ENCODE results near the gene IL11.

The IL11 gene

DNA sequence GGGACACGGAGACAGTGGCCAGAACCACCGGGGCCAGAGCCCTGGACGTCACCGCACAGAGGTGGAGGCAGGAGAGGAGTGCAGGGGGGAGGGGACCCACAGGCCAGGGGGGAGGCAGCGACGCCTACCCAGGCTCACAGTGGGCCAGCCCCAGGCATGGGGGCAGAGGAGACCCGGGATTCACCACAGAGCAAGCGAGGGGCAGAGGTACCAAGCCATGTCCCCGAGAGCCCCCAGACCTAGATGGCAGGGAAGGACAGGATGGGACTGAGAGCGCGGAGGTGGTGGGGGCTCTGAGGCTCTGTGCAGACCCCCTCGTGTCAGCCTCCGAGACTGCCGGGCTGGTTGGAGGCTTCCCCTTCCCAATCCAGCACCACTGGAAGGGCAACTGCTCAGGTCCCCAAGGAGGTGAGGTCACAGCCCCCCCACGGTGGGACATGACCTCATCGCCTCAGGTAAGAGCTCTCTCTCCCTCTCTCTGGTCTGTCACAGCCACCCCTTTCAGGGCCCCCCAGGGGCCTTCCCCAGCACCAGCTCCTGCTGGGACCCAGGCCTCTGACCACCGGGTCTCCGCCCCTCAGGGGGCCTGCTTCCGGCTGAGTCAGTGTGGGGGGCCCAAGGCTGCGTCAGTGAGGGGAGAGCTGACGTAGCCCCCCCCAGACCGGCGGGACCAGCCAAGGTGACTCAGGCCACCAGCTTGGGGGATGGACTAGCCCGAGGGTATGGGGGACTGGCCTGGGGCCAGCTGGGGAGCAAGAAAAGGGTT lies 2.2 kb upstream of the IL11 start:
- DNase-seq (ENCODE audit: low spot score), result peak; percentile 89

DNA sequence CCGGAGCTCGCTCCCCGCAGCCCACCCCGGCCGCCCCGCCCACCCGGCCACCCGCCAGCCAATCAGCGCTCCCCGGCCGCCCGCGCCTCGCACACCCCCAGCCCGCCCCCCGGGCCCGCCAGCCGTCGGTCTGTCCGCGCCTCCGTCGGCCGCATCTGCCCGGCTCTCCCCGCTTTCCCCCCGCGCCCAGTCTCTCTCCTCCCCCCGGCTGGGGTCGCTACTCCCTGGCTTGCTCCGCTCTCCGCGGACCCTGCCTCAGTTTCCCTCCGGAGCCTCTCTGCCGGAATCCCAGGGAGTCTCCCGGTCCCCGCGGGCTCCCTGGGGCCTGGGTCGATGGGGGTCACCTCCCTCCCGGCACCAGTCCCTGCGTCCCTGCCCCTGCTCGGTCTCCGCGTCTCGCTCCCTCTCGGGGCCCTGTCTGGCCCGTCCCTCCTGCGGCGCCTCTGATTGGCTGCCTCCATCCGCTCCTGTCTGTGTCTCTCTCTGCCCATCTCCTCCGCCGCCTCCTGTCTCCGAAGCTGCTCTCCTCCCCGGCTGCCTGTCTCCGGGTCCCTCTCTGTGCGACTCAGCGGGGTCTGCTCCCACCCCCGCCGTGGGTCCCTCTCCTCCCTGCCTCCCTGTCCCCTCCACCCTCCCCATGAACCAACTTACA lies 484 bp downstream of the IL11 start:
- peak; percentile 74 for DNase-seq (ENCODE audit: low spot score)

DNA sequence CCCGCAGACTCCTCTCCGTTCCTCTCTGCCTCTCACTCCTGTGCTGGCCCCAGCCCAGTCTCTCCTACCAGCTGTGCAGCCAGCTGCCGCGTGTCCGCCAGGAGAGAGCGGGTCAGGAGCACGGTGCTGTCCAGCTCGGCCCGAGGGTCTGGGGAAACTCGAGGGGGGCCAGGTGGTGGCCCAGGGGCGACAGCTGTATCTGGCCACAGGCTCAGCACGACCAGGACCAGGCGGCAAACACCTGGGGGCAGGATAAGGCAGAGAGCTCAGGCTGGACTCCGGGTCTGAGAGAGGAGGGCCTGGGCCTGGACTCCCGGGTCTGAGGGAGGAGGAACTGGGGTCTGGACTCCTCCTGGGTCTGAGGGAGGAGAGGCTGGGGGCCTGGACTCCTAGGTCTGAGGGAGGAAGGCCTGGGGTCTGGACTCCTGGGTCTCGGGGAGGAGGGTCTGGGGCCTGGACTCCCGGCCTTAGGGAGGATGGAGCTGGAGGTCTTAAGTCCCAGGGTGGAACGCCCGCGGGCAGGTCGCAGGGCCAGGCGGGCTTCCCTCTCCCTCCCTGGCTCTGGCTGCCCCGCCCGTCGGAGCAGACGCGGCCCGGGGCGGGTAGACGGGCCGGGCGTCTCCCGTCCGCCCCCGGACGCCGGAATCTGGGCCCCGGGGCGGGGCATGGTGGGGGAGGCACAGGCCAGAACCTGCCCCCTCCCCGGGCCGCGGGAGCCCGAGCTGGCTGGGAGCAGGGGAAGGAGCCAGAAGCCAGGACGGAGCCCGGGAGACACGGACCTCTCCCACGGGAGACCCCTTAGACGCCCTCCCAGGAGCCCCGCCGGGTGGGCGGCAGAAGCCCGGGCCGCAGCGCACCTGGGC lies 1.3 kb downstream of the IL11 start:
- peak; percentile 63 for DNase-seq (ENCODE audit: low spot score)

DNA sequence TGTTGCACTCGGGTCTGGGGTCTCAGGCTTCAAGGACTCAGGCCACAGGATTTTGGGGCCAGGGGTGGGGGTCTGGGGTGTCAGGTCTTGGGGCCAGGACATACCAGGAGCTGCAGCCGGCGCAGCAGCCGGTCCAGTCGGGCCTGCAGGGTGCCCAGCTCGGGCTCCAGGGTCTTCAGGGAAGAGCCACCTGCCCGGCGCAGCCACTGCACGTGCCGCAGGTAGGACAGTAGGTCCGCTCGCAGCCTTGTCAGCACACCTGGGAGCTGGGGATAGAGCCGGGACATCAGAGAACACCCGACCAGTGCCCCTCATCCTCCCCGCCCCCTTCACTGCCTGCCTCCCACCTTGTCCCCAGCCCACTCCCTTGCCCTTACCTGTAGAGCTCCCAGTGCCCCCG lies 2.2 kb downstream of the IL11 start:
- DNase-seq (ENCODE audit: low spot score), result no peak

DNA sequence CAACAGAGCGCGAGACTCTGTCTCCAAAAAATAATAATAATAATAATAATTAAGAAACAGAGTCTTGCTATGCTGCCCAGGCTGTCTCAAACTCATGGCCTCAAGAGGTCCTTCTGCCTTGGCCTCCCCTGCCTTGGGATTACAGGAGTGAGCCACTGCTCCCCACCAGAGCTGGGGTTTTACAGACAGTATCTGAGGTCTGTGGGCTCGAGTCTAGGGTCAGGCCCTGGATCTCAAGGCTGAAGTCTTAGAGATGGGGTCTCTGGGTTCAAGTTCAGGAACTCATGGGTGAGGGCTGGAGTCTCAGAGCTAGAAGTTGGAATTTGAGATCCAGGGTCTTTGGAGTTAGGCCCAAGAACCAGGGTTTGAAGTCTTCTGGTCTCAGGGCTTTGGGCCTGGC lies 3.5 kb downstream of the IL11 start:
- DNase-seq (ENCODE audit: low spot score), result no peak

DNA sequence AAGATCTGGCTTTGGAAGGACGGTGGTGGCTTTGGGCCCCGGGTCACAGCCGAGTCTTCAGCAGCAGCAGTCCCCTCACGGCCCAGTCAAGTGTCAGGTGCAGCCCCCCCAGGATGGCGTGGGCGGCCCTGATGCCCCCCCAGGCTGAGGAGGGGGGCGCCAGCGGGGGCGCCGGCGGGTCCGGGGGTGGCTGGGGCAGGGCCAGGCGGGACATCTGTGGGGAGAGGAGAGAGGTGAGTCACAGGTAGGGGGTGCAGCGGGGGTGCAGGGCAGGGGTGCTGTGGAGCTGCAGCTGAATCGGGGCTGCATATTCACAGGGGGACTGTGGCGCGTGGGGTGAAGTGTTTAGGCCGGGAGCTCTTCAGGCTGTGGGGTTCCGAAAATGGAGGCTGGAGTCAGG lies 4.3 kb downstream of the IL11 start:
- DNase-seq (ENCODE audit: low spot score), result no peak

DNA sequence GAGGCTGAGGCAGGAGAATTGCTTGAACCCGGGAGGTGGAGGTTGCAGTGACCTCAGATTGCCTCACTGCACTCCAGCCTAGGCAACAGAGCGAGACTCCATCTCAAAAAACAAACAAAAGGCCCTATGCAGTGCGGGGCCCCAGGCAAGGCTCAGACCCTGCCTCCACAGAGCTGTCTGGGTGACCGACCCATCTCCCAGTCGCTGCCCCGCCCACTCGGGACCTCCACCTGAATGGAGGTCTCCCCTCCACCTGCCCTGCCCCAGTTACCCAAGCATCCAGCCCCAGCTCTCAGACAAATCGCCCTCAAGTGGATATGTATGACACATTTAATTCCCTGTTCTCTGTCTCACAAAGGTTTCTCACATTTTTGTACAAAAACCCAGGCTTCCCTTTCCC lies 5.0 kb downstream of the IL11 start:
- DNase-seq (ENCODE audit: low spot score), result no peak

DNA sequence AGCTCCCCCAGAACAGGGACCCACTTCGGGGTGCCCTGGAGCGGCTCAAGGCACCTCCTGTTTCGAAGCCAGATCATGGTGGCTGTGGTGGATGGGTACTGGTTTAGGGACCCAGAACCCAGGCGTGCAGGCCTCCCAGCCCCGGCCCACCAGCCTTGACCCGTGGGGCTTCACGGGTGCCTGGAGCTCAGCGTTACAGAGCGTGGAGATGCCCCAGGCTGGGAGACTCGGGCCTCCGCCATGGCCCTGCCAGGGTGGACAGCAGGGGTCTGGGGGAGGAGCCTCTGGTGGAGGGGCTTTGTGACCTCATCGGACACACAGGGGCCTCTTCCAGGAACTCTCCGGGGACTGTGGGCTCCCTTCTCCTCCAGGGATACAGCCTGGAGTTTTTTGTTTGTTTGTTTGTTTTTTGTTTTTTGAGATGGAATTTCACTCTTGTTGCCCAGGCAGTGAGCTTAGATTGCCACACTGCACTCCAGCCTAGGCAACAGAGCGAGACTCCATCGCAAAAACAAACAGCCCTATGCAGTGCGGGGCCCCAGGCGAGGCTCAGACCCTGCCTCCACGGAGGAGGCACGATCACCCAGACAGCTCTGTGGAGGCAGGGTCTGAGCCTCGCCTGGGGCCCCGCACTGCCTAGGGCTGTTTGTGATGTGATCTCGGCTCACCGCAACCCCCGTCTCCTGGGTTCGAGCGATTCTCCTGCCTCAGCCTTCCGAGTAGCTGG lies 7.1 kb downstream of the IL11 start, which contains the start of gene GARIN5B:
TSS of gene GARIN5B (minus strand) at position 271 of the 727 bp plus-strand sequence. CDS start at position 77, 194 bp downstream.
- peak; percentile 28 for DNase-seq (ENCODE audit: low spot score)

DNA sequence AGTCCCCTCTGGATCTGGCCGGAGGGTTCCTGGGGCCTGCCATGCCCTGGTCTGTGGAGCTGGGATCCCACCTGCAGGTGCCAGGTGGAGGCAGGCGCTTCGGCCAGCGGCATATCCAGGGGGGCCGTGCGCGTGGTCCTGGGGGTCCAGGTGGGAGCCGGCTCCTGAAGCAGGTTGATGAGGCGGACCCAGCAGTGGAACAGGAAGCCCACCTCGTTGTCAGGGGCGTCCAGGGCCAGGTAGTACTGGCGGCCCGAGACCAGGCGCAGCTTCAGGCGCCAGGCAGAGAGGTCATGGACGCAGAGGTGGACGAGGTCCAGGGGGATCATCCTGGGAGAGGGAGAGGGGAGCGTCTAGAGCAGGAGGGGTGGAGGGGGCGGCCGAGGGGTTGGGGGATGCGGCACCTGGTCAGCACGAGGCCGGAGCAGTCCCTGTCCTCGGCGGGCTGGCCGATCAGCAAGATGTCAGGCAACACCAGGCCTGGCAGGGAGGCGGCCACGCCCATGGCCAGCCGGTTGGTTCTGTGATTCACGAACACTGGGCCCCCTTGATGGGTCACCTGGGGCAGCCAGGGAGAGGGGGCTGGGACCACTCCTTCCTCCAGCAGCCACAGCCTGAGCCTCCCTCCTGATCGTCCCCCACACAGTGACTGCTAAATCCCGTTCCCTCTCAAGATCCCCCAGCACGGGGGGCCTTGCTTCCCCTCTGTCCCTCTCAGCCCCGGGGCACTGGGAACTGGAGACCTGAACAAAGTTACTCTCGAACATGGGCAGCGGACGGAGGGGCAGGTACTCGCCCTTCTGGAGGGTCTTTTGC lies 7.9 kb downstream of the IL11 start:
- DNase-seq (ENCODE audit: low spot score), result no peak

DNA sequence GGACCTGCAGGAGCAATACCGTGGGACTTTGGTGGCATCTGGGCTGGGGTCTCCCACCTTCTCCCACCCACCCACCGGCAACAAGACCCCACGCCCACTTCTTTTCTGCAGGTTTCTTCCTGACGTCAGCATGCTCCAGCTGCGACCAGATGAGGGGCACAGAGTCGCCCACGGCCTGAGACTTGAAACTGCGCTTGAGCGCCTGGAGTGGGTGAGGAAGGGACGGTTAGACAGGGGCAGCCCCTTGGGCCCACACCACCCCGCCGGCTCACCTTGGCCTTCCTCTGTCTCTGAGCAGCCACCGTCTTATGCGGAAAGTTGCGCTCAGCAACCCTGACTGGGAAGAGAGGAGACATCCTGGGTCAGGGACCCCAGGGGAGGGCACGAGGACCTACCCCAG lies 9.4 kb downstream of the IL11 start:
- no peak for DNase-seq (ENCODE audit: low spot score)

DNA sequence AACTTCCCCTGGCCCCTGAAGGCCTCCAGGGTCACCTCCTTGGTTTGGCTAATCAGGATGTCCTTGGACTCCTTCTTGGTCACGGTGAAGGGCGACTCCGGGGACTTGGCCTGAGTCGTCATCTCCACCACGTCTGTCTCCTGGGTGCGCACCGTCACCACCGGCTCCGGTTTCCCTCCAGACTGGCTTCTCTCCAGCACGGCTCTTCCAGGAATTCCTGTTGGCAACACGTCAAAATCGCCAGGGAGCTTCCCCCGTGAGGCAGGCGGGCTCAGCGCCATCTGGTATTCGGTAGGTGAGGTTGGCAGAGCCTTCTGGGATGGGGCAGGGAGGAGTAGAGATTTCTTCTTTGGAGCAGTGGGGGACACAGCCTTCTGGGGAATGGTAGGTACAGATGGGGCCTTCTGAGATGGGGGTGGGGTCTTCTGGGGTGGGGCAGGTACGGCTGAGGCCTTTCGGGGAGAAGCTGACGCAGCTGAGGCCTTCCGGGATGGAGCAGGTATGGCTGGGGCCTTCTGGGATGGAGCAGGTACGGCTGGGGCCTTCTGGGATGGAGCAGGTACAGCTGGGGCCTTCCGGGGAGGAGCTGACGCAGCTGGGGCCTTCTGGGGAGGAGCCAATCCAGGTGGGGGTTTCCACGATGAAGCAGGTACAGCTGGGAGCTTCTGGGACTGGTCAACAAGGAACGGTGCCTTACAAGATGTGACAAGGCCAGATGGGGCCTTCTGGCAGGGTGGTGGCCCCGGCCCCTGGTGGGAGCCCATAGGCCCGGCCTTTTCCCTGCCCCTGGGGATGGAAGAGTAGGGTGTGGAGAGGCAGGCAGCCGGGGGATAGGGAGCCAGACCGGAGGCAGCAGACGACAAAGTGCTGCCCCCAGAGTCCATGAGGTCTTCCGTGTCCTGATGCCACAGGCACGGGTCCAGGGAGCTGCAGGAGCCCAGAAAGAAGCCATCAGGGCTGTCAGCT lies 11.0 kb downstream of the IL11 start:
- DNase-seq (ENCODE audit: low spot score), result peak; percentile 34

DNA sequence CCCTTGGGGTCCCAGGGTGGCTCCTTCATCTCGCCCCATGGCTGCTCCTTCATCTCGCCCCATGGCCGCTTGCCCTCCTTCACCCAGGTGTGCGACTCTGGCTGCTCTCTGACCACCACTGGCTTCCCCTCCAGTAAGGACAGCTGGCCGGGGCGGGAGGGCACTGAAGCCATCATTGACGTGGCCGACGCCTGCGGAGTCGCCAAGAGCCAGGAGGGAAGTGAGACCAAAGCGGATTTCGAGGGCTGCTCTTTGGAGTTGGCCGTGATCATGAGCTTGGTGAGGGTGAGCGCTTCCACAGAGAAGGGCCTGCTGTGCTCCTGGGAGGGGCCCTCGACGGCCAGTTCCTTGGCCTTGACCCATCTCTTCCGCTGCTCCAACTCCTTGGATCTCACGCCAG lies 11.8 kb downstream of the IL11 start:
- no peak for DNase-seq (ENCODE audit: low spot score)

DNA sequence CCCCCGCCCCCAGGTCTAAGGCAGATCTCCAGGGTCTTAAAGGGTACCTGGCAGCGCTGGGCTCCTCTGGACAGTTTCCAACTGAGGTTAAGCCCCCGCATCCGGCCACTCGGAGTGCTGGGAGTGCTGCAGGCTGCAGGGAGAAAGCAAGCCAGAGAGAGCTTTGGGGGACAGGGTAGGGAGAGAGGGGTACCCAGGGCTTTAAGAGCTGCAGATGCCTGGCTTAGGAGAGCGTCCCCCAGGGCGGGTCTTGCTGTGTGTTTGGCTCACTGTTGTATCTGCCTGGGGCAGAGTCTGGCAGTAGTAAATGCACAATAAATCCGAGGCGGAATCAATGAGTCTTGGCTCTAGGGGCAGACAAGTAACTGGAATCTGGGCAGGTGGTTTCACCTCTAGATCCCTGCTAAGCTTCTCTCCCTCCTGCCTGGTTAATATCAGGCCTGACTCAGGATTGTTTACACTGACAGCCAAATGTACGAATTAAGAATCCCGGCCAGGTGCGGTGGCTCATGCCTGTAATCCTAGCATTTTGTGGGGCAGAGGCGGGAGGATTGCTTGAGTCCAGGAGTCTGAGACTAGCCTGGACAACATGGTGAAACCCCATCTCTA lies 14.9 kb downstream of the IL11 start:
- DNase-seq (ENCODE audit: low spot score), result no peak

DNA sequence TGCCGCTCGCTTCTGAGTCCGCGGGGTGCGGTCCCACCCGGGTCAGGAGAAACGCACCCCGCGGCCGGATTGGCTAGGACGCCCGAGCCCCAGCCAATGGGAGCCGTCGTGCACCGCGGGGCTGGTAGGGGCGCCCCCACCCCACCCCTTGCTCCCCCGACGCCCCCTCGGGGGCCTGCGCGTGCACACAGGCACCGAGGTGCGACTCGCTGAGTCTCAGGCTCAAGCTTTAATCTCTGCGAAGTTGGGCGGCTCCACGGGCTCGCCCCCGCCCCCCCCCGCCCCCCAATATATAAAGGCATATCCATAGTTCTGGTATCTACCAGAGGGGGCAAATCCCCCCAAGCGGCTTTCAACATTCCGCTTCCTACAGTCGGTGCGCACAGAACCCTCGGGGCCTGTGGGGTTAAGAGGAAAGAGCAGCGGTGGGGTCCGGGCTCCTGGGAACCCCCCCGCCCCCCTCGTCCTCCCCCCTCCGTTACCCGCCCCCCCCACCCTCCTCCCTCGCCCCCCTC lies 15.5 kb downstream of the IL11 start, which contains the start of gene COX6B2:
TSS of gene COX6B2 (minus strand) at position 22 of the 515 bp plus-strand sequence. CDS start 198 bp downstream, outside the sequence.
- no peak for DNase-seq (ENCODE audit: low spot score)

DNA sequence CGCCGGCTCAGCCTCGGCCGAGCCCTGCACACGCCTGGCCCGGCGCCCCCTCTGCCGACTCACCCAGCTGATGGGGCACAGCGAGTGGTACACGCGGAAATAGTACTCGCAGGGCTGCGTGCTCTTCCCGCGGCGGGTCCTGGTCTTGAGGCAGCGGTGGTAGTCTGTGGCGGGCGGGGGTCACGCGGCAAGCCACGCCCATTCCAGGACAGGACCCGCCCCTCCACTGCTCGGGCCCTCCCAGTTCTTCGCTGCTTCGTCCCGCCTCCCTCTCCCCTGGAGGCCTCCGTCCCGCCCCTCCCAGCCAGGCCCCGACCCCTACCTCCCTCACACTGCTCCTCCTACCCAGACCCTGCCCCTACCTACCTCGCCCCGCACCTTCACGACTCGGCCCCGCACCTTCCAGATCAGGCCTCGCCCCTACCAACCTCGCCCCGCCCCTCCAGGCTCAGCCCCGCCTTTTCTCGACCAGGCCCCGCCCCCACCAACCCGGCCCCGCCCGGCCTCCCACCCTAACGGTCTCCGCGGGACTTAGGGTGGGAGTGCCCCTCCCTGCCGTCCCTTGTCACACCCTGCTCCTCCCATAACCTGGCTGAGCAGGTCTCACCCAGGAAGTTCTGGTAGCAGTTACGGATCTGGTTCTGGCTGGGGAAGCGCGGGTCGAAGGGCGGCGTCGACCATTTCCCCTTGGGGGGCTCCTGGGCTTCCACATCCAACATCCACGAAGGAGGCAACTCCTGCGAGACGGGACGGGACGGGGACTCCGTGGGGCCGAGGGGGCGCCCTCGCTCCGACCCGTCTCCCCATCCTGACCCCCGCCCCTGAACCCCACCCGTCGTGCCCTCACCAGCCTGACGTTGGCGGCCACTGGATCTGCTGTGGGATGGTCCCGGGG lies 16.2 kb downstream of the IL11 start:
- DNase-seq (ENCODE audit: low spot score), result peak; percentile 56

DNA sequence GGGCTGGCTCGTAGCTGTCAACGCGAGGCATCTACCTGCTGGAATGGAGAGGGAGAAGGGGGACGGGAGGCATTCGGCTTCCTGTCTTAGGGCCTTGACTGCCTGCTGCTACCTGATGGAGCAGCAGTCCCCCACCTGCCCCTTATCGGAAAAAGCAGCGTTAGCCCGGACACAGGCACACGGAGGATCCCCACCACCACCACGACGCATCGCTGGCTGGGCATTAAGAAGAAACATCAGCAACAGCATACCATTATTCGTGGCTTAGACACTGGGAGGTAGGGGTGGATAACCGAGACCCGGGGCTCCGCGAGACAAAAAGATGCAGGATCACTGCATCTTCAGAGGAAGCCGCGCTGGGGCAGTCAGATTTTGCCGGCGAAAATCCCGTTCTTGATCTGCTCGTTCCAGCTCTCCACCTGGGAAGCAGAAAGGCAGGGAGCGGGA lies 16.9 kb downstream of the IL11 start:
- DNase-seq (ENCODE audit: low spot score), result no peak

DNA sequence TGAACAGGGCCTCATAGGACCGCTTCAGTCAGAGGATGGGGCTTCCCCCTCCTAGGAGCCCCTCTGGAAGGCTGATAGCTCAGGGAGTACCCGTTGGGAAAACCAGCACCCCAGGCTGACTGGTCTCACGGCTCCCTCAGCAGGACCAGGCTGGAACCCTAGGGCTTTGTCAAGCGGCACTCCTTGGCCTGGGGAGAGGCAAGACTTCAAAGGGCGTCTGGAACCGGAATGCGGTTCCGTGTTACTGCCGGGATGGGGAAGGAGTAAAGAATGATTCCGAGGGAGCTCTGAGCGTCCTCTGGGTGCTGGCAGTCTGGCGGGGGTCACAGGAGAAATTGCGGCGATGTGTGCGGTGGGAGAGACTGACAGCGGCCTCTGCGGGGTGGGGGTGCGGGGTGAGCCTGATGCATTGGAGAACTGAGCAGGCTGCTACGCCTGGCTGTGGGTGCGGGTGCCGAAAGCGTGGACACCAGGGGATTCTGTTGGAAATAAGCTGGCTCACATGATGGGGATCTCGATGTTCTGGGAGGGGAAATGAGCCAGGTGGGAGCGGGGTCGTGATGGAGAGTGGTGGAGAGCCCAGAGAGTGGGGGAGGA lies 17.6 kb downstream of the IL11 start:
- no peak for DNase-seq (ENCODE audit: low spot score)

DNA sequence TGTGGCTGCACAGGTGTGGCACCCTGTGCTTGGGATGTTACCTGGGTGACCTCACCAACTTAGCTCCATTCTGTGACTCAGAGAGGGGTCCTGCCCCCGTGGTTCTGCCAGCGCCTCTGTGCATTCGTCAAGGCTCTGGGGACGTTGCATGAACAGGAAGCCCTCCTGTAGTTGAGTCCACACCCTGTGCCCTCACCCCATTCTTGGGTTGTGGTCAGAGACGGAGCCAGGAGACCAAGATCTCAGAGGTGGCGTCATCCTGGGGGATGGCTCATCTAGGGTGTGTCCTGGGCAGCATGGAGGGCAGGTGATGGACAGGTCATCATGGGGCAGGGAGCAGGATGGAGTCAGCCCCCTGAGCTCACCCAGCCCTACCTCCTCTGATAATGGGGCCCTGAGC lies 18.2 kb downstream of the IL11 start:
- peak; percentile 66 for DNase-seq (ENCODE audit: low spot score)

All from kidney tubule cell (primary cell).